Testis (tissue), 3 donors: Measurements from ENCODE around the gene AHCYL1. TPM values are rescaled to one million over a fixed set of nuclear protein-coding genes. Genes with fewer than 3 reads are reported as not detected.

ENCODE experiments used
- DNase-seq: peaks from one replicate; pipeline ENCODE4 v3.0.0-alpha.2; 2019
- H3K27ac ChIP-seq, 2 donors: fragments of 200-600 bp; sonication (generic); one replicate each; pipeline ENCODE4 v1.5.1; 2019
- H3K27me3 ChIP-seq: fragments of 200-600 bp; sonication (generic); one replicate; pipeline ENCODE4 v1.5.1; 2019
- H3K36me3 ChIP-seq: fragments of 200-600 bp; sonication (generic); one replicate; pipeline ENCODE4 v1.5.1; 2017; ENCODE audit warnings: low read depth; ENCODE audit errors: missing control alignments
- H3K4me1 ChIP-seq: fragments of 200-600 bp; sonication (generic); one replicate; pipeline ENCODE4 v1.5.1; 2019
- H3K4me3 ChIP-seq, 2 donors: fragments of 200-600 bp; sonication (generic); one replicate each; pipeline ENCODE4 v1.5.1; 2017 to 2019
- H3K9me3 ChIP-seq: fragments of 200-600 bp; sonication (generic); one replicate; pipeline ENCODE4 v1.5.1; 2017
- POLR2A ChIP-seq: fragments of 450-650 bp; IDR thresholded peaks from one replicate; pipeline ENCODE4 v1.6.1; 2017; ENCODE audit warnings: antibody characterized with exemption, mild to moderate bottlenecking, moderate library complexity
- WGBS, 2 donors: methylation state at CpG; one replicate each; pipeline ENCODE4 v1.1.5; 2018; 5-methylcytosine and 5-hydroxymethylcytosine counted together
- intact Hi-C: fragments of 100-400 bp; cut with DNase I; formaldehyde crosslinking; loops from one replicate; pipeline ENCODE4 v1.15.1; 2023; ENCODE audit warnings: low total_unique reads
- polyA plus RNA-seq: library from polyadenylated mRNA; stranded (reverse); fragments of 350-450 nt; fragmentation: Illumina TruSeq; extraction: RNeasy Lipid Tissue Mini Kit (QIAGEN cat#74804); gene quantifications from one replicate; pipeline ENCODE4 v1.2.3, GENCODE V29; 2014; ENCODE audit warnings: low read depth, low replicate concordance; ENCODE audit not compliant: insufficient read depth
- total RNA-seq, 2 donors: library from RNA; depleted of rRNA; stranded (reverse); fragments of >200 nt; gene quantifications; one replicate each; pipeline ENCODE4 v1.2.3, GENCODE V29; 2016
- TF ChIP-seq, protein P1 (sequence below), 3 experiments: fragments of 450-650 bp in 2 of 3; fragments of 200-600 bp in 1 of 3; sonication (generic) in 1 of 3; IDR thresholded peaks; one replicate each; pipeline ENCODE4 v1.5.1; 2016 to 2019; ENCODE audit warnings: antibody characterized with exemption in 3 of 3, mild to moderate bottlenecking in 2 of 3, moderate library complexity in 1 of 3

AHCYL1 gene
- total and polyA plus RNA-seq, 3 donors from 2014 or later: 48.5 to 64.3 (median 59.1) TPM

DNA sequence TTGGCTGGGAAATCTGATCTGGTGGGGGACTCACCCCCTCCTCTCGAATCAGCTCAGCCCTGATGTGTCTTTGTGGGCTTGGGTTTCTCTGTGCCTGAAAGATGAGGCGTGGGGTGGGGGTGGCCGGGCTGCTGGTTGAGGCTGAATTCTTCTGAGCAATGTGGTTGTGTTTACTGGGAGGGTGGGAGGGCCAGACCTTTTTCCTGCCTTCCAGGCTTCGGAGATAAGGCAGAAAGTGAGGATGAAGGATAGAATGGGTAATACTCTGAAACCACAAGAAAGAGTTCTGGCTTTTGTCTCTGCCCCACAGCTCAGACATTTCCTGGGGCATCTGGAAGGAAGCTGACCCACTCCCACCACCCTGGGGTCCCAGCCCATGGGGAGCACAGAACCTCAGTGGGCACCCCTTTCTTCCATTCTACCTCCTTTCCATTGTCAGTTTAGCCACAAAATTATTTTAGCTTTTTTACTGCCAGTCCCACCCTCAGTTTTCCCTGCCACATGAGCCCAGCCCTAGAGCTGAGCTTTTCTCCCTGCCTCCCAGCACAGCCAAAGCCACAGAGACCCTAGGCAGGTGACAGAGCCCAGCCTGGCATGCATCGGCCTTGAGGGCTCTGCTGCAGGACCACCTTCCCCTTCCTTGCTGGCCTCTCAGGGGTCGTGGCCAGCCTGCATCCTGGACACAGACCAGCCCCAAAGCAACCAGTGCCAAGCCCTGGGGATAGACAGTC, 74.7 kb downstream of the AHCYL1 start:
- intact Hi-C loops: no loop called here
- no peak for DNase-seq
- no peaks in the 10 kb centered on the region for H3K9me3 ChIP-seq
- no peak for TF ChIP-seq POLR2A
- TF ChIP-seq, protein P1, sequence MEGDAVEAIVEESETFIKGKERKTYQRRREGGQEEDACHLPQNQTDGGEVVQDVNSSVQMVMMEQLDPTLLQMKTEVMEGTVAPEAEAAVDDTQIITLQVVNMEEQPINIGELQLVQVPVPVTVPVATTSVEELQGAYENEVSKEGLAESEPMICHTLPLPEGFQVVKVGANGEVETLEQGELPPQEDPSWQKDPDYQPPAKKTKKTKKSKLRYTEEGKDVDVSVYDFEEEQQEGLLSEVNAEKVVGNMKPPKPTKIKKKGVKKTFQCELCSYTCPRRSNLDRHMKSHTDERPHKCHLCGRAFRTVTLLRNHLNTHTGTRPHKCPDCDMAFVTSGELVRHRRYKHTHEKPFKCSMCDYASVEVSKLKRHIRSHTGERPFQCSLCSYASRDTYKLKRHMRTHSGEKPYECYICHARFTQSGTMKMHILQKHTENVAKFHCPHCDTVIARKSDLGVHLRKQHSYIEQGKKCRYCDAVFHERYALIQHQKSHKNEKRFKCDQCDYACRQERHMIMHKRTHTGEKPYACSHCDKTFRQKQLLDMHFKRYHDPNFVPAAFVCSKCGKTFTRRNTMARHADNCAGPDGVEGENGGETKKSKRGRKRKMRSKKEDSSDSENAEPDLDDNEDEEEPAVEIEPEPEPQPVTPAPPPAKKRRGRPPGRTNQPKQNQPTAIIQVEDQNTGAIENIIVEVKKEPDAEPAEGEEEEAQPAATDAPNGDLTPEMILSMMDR (IDR thresholded peaks at IDR 0.05): no peak
- WGBS, 2 donors: 84 to 93% methylated on average over 6 of the region's 6 CpGs
- no peak overlapping the region for H3K27ac ChIP-seq
- peaks cover 11% of the 10 kb centered on the region for H3K4me1 ChIP-seq
- no peaks in the 10 kb centered on the region for H3K27me3 ChIP-seq
- no peaks in the 10 kb centered on the region for H3K36me3 ChIP-seq
- H3K4me3 ChIP-seq: no peak overlapping the region

DNA sequence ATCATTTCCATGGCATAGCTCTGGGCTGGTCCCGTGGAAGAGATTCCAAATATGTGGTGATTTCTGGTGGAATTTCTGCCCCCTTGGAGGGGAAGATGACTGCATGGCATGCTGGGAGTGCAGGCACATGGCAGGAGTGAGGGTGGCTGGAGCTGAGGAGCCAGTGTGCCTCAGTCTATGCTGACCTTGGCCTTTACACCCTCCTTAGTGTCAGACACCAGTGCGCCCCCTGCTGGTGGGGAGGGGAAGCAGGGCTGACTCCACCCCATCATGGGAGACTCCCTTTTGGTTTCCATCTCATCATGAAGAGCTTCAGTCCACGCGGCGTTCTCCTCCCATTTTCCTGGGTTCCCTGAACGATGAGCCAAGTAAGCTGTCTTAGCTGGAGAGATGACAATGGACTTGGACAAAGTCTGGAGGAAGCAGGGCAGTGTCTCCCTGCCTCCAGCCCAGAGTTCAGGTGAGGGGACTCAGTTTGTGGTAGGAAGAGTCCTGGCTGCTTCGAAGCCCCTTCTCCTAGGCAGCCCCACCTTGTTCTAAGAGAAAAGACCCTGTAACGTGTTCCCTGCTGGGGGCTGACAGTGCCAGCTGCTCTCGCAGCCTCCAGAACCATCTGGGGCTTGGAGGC, 75.6 kb downstream of the AHCYL1 start:
- Histone ChIP-seq H3K4me1 (peaks cover 11% of the 10 kb centered on the region), H3K27me3 (no peaks in the 10 kb centered on the region), H3K9me3 (no peaks in the 10 kb centered on the region), H3K27ac (no peak overlapping the region), H3K36me3 (no peaks in the 10 kb centered on the region), H3K4me3 (no peak overlapping the region)
- DNase-seq: peak; percentile 60
- TF ChIP-seq POLR2A: no peak
- TF ChIP-seq, protein P1 (IDR thresholded peaks at IDR 0.05): peak; percentile 44 to 75 (median 46)
- 80 to 88% methylated on average over 7 to 9 of the region's 9 CpGs for WGBS, 2 donors
- intact Hi-C loops: no loop called here

DNA sequence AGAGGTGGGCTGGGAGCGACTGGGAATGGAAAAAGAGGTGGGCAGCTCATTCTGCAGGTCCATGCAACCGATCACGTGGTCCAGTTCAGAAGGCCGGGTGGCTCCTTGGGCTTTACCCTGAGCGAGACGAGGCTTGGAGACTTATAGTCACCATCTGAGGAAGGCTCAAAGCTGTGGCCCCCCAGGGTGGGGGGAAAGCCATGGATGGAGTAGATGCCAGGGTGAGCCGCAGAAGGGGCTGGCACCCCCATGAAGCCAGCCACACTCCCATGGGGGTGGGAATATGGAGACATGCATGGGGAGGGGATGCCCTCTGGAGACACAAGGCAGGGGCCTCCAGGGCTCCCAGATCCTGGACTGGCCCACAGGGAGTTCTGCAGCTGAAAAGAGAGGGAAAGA, 76.1 kb downstream of the AHCYL1 start:
- TF ChIP-seq POLR2A: no peak
- TF ChIP-seq, protein P1 (IDR thresholded peaks at IDR 0.05): no peak
- no peaks in the 10 kb centered on the region for H3K36me3 ChIP-seq
- WGBS, 2 donors: 91 to 97% methylated on average over 7 of the region's 7 CpGs

DNA sequence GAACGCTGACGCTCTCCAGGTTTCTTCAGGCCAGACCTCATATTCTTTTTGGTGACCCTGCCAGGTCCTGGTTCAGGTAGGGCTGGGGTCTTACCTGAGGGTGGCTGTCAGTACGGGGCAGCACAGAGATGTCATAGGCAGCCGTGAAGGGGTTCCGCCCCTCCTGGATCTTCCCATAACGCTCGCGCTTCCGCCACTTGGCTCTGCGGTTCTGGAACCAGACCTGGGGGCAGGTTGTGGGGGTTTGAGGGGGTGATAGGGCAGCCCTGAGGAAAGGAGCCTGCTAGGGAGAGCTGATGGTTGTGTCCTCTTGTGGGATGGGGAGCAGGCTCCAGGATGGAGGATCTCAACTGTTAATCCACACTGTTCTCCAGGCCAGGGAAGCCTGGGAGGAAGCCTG, 76.8 kb downstream of the AHCYL1 start:
- intact Hi-C loops: no loop called here
- 93 to 100% methylated on average over 7 to 10 of the region's 10 CpGs for WGBS, 2 donors
- H3K36me3 ChIP-seq: no peaks in the 10 kb centered on the region
- TF ChIP-seq POLR2A: no peak
- TF ChIP-seq, protein P1 (IDR thresholded peaks at IDR 0.05): no peak
- no peaks in the 10 kb centered on the region for H3K27me3 ChIP-seq
- no peak for DNase-seq
- H3K4me1 ChIP-seq: peaks cover 7% of the 10 kb centered on the region
- H3K4me3 ChIP-seq: no peak overlapping the region
- no peak overlapping the region for H3K27ac ChIP-seq
- no peaks in the 10 kb centered on the region for H3K9me3 ChIP-seq

More for the DNA sequence above, 76.1 kb downstream of the AHCYL1 start:
- Histone ChIP-seq H3K27ac (no peak overlapping the region), H3K4me1 (peaks cover 11% of the 10 kb centered on the region), H3K27me3 (no peaks in the 10 kb centered on the region), H3K4me3 (no peak overlapping the region), H3K9me3 (no peaks in the 10 kb centered on the region)
- DNase-seq: no peak
- intact Hi-C loops: no loop called here
